Activated T-cell treated with anti-CD3 and anti-CD28 coated beads for 1 hour (primary cell): Measurements from ENCODE around the gene TMPRSS7.

Experiments
- DNase-seq: peaks from one replicate; pipeline ENCODE4 v3.0.0-alpha.2; 2020; ENCODE audit warnings: low read depth

TMPRSS7 gene, protein sequence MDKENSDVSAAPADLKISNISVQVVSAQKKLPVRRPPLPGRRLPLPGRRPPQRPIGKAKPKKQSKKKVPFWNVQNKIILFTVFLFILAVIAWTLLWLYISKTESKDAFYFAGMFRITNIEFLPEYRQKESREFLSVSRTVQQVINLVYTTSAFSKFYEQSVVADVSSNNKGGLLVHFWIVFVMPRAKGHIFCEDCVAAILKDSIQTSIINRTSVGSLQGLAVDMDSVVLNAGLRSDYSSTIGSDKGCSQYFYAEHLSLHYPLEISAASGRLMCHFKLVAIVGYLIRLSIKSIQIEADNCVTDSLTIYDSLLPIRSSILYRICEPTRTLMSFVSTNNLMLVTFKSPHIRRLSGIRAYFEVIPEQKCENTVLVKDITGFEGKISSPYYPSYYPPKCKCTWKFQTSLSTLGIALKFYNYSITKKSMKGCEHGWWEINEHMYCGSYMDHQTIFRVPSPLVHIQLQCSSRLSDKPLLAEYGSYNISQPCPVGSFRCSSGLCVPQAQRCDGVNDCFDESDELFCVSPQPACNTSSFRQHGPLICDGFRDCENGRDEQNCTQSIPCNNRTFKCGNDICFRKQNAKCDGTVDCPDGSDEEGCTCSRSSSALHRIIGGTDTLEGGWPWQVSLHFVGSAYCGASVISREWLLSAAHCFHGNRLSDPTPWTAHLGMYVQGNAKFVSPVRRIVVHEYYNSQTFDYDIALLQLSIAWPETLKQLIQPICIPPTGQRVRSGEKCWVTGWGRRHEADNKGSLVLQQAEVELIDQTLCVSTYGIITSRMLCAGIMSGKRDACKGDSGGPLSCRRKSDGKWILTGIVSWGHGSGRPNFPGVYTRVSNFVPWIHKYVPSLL

DNA sequence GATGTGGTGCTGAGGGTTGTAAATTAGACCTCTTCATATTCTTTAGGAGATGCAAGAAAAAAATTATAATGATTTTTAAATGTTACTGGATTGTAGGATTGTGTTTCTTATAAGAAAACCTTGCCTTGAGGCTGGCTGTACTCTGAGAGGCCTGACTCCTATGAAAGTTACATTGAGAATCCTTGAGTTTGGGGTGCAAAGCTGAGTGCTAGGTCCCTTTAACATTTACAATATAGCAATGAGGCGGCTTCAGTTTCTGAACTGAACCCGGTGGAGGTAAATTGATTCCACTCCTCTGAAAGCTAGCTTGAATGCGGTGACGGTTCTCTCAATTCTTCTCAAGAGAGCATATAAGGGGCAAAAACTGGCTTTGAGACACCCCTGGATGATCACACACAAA lies at the start of gene TMPRSS7:
Gene TMPRSS7, plus strand, starts transcription at position 301 of the 400 bp plus-strand sequence. CDS start 110 bp downstream, outside the sequence.
- no peak for DNase-seq

- no peak for DNase-seq
Observed at GRCh38 chr3:111986800-111987199, 47.7 kb upstream of the TMPRSS7 start.

DNA sequence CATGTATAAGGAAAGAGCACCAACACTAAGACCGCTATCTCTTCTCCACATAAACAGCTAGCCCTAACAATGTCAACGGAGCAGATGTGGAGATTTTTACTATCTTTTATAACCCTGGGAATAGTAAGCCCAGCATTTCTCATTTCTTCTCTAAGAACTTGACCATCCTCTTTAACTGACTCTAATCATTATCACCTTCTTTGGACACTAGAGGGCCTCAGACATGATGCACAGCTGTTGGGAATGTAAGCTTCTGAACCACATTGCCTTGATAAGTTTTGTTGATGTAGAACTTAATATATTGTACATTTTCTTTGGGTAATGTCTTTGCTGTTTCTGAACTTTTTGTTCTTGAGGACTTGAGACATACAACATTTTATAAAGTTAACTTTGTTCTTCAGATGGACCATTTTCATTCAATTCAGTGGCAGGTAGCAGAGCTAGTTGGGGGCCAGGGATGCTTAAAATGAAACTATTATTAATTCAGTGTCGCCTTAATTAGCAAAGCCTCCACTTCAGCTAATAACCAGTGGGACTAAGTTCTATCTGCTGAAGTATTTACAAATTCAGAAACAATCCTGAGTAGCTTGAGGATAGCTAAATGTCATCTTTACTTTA lies 45.4 kb upstream of the TMPRSS7 start:
- DNase-seq = no peak

- no peak for DNase-seq
Observed at GRCh38 chr3:111993038-111993437, 41.5 kb upstream of the TMPRSS7 start.

DNA sequence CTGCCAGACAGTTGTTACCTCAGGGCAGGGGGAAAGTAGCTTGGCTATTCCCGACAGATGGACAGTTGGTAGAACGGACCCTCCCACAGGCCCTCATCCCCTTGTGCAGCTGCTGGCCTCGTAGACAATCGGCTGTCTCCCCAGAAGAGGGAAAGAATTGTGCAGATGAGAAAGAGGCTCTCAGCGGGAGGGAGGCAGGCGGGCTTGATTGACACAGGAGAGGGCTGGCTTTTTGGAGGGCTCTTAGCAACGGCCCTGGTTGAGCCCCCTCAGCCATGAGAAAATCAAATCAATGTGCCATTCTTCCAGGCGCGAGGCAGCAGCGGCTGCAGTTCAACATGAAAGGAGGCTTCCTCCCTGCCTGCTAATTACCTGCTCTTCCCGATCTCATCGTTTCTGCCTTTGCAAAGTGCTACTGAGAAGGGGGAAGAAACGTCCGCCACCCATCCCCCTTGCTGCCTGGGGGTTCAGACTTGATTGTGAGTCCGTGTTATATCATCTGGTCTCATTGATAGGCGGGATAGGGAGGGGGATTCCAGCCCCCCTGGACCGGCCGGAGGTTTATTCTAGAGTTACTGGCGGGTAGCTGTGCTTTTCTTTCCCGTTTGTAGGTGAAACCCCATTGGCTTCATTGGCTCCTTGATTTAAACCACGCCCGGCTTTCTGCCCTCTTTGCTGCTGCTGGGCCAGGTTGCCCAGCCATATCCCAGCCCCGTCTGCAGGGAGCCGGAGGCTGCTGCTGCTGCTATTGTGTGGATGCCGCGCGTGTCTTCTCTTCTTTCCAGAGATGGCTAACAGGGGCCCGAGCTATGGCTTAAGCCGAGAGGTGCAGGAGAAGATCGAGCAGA lies 35.7 kb upstream of the TMPRSS7 start, which contains the start of gene TAGLN3:
Gene TAGLN3, plus strand, starts transcription at position 287 of the 848 bp plus-strand sequence. Its CDS starts 501 bp downstream, at position 788.
- DNase-seq = no peak

GRCh38 chr3:111999484-112000324 lies 34.8 kb upstream of the TMPRSS7 start:
- DNase-seq = no peak

GRCh38 chr3:112000367-112000771 lies 34.2 kb upstream of the TMPRSS7 start:
- no peak for DNase-seq

- DNase-seq = no peak
Observed at GRCh38 chr3:112000966-112001365, 33.6 kb upstream of the TMPRSS7 start.

DNA sequence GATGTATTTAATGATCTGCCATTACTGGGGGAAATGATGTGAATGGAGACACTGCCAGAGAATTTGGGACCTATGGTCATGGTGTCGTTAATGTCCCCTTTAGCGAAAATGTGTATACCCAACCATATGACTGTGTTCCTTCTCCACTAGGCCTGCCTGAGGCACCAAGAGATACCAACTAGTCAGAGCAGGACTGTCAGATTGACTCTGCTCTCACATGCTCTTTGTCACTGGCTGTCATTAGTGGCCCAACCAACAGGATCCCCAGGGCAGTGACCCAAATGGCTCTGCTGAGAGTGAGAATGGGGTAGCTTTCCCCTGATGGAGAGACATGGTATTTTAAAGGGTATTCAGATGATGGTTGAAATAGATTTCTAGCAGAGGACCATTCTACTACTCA lies 33.0 kb upstream of the TMPRSS7 start:
- DNase-seq = no peak

GRCh38 chr3:112002096-112002971 lies 32.2 kb upstream of the TMPRSS7 start:
- no peak for DNase-seq

DNA sequence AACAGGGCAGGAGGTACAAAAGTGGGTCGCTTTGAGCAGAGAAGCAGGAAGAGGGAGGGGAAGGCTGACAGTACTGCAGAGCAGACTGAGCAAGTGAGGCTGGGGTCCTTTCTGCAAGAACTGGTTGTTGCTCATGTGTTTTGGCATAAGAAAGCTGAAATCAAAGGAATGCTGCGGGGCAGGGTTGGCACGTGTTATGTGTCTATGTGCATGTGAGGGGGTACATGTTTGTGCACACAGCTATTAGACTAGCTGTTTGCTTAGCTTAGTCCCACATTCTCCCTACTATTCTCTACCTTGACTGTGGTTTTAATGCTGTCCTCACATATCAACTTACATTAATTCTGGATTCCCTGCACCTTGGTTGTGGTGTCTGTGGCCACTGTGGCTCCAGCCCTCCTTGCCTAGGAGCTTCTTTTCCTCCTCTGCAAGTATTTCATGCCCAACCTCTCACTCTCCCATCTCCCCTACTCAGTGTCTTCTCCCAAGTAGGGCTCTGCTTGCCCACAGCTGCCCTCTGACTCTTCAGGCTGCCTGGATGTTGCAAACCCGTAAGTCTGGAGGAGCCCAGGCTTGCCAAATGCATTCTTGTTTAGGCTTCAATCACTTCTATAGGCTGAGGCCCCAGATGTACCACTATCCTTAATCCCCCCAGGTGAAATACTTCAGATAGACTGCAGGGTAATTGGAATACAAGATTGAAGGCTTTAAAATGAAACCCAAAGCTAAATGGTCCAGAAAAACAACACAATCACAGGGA lies 31.0 kb upstream of the TMPRSS7 start:
- no peak for DNase-seq

GRCh38 chr3:112004187-112004586 lies 30.3 kb upstream of the TMPRSS7 start:
- DNase-seq = no peak

- no peak for DNase-seq
Observed at GRCh38 chr3:112004669-112005068, 29.9 kb upstream of the TMPRSS7 start.

DNA sequence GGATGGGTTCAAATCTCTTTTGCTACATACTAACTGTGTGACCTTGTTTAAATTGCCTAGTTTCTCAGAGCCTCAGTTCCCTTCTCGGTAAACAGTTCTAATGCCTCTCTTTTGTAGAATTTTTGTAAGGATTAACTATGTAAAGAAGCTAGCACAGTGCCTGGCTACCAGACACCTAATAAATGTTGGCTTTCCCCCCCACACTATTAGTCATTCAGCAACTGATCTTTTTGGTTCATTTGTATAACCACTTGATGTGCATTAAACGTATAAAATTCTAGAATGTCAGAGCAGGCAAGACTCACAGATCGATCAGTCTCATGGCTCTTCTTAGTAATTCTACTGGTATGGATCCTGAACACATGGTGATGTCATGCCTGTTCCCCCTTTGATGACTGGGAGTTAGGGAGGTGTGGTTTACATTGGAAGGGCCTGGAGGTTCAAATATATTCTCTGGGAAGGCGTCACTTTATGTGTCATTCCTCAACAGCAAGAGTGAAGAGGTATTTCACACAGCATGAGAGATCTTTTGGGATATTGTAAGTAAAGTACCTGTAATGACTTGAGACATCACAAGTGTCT lies 29.4 kb upstream of the TMPRSS7 start:
- DNase-seq = no peak

DNA sequence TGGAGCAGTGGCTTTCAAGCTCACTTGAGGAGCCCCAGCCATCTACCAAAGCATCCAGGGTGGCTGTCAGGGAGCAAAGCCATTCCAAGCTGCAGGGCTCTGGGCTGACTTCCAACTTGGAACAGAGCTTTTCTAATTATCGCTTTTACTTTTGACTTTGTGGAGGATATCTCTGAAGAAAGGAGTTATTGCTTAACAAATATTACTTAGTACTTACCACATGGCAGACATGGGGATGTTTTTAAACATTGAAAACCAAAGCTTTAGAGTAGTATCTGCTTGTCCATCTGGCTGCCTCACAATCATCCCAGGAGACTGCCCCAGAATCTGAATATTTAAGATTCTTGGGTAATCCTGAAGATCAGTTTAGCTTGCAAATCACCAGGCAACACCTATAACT lies 26.9 kb upstream of the TMPRSS7 start:
- DNase-seq = no peak

DNA sequence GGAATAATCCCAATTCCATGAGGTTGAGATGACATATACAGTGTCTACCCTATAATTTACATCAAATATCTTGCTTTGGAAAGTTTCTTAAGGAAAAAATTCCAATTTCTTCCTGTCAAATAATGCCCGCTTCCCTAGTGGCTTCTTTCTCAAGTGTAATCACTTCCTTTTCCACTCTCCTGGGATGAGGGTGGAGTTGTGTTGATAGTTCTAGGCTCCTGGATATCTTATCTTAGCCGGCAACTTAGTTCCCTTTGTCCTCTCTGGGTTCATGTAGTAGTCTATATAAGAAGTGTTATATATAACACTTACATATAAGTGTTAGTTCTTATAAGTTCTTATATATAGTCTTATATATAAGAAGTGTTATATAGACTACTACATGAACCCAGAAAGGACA lies 24.9 kb upstream of the TMPRSS7 start:
- DNase-seq = no peak

DNA sequence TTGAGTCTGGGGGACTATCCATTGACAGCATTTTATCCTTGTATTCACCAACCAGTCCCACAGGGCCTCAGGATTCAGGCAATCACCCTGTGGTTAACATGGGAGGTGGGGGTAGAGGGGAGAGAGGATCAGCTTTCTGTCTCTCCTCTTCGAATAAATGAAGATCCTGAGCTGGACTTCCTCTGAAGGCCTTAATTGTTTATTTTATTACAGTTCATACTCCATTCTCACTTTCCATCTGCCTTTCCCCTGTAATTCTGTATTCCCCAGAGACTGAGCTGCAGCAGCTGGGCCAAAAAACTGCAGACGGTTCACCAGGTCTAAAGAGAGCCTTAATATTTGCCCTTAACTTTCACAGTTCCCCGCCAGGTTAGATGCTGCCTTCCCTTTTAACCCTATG lies 23.9 kb upstream of the TMPRSS7 start:
- no peak for DNase-seq

GRCh38 chr3:112011376-112011940 lies 23.1 kb upstream of the TMPRSS7 start:
- no peak for DNase-seq
